ENCODE results near the gene ATP1A4.

The ATP1A4 gene

DNA sequence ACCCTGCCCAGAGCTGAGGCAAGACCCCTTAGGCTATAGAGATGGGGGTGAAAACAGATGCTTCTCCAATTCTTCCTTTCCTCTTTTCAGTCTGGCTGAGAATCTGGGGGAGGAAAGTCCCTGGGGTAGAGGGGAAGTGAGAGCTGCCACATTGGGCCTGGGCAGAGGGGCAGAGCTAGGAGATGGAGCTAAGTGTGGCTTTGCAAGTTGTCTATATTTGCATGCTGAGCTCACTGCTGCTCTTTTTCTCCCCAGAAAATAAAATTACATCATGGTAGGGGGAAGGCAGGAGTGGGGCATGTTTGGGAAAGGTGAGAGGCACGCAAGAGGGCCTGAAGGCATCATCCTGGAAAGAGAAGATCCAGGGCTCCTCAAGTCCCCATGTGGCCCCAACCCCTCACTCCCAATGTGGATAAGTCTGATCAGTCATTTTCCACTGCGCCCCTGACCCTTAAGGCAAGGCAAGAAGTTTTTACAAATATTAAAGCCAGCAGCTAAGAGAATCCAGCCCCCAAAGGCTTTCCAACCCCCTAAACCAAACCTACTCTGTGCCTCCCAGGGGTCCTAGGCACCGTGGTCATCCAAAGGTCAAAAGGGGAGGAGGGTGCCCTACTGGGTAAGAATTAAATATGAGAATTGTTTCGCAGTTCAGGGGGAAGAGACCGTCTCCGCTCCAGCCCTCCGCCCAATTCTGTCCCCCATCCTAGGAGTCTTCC, 53.3 kb downstream of the ATP1A4 start:
- Histone ChIP-seq H3K4me1 (ENCODE audit: control insufficient read depth, insufficient read depth, low read length) (peaks cover 8% of the 10 kb centered on the region; the same call in 1 of the 2 replicates), H3K9me3 (ENCODE audit: control insufficient read depth, insufficient read depth, low read length) (no peaks in the 10 kb centered on the region), H3K4me3 (ENCODE audit: low read length) (peak overlapping the region; percentile 20; the same call in 1 of the 2 replicates), H3K36me3 (ENCODE audit: control insufficient read depth, insufficient read depth, low read length) (no peaks in the 10 kb centered on the region), H3K27ac (ENCODE audit: low read length) (no peak overlapping the region), H3K27me3 (ENCODE audit: control insufficient read depth, insufficient read depth, low read length) (no peaks in the 10 kb centered on the region)
- no peak for DNase-seq (ENCODE audit: low read depth, low spot score)
- WGBS (ENCODE audit: insufficient coverage, insufficient read length), result no CpG with 5 or more reads among the region's 7 CpGs

DNA sequence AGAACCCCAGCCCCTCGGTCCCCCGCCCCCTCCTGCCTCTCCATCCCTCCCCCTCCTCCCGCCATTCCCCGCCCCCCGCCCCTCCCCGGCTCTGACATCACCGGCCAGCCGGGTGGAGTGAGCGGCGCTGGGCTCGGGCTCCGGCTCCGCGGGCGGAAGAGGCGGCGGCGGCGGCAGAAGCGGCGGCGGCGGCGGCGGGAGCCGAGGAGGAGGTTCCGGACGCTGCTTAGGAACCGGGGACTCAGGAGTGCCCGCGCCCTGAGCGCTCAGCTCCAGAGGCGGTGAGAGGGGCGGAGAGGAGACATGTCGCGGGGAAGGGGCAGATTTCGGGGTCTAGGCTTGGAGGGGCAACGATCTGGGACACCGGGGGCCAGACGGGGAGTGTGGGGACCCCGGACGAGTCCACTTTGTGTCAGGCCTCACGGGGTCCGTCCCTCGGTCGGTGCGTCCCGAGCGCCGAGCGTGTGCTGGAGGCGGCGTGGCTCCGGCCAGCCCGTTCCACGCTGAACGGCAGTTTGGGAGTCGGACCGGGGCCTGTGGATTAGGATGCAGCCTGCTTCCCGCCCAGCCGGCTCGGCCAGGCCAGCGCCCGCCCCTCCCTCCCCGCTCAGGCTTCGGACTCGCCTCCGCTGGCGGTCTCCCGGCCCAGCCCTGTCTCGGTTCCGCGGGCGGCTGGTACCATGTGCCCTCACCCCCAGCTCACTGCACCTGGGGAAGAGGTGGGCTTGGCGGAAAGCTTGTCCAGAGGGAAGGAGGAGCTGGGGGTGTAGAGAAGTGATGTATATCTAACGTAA, 54.0 kb downstream of the ATP1A4 start, which contains the start of gene PEA15:
Gene PEA15 (plus strand): TSS at position 143 of the 794 bp plus-strand sequence. CDS start 6,161 bp downstream, outside the sequence.
- Histone ChIP-seq H3K36me3 (ENCODE audit: control insufficient read depth, insufficient read depth, low read length) (no peaks in the 10 kb centered on the region), H3K27ac (ENCODE audit: low read length) (no peak within 1 kb of the TSS), H3K4me1 (ENCODE audit: control insufficient read depth, insufficient read depth, low read length) (peaks cover 10% of the 10 kb centered on the region), H3K4me3 (ENCODE audit: low read length) (peak within 1 kb of the TSS; percentile 76), H3K9me3 (ENCODE audit: control insufficient read depth, insufficient read depth, low read length) (no peaks in the 10 kb centered on the region), H3K27me3 (ENCODE audit: control insufficient read depth, insufficient read depth, low read length) (no peaks in the 10 kb centered on the region)
- no peak for DNase-seq (ENCODE audit: low read depth, low spot score)
- WGBS (ENCODE audit: insufficient coverage, insufficient read length), result no CpG with 5 or more reads among the region's 76 CpGs

DNA sequence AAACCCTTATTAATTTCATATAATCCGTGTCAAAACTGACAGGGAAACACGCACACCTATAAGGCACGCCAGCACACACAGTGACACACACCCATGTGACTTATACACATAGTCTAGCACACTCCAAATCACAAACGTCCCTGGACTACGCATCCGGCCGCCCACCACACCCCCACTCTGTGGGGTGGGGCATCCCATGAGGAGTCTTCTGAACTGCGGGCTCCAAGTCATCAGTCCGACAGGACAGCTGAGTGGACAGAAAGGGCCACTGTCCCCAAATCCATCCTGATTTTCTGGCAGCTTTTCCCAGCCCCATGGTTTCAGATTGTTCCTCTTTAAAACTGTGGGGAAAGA, 54.6 kb downstream of the ATP1A4 start:
- H3K4me3 ChIP-seq (ENCODE audit: low read length), result peak overlapping the region; percentile 76; the same call in 1 of the 2 replicates
- no peaks in the 10 kb centered on the region for H3K27me3 ChIP-seq (ENCODE audit: control insufficient read depth, insufficient read depth, low read length)
- H3K27ac ChIP-seq (ENCODE audit: low read length), result no peak overlapping the region
- no peaks in the 10 kb centered on the region for H3K36me3 ChIP-seq (ENCODE audit: control insufficient read depth, insufficient read depth, low read length)
- no peak for DNase-seq (ENCODE audit: low read depth, low spot score)
- no peaks in the 10 kb centered on the region for H3K9me3 ChIP-seq (ENCODE audit: control insufficient read depth, insufficient read depth, low read length)
- peaks cover 10% of the 10 kb centered on the region for H3K4me1 ChIP-seq (ENCODE audit: control insufficient read depth, insufficient read depth, low read length)
- WGBS (ENCODE audit: insufficient coverage, insufficient read length), result no CpG with 5 or more reads among the region's 9 CpGs

DNA sequence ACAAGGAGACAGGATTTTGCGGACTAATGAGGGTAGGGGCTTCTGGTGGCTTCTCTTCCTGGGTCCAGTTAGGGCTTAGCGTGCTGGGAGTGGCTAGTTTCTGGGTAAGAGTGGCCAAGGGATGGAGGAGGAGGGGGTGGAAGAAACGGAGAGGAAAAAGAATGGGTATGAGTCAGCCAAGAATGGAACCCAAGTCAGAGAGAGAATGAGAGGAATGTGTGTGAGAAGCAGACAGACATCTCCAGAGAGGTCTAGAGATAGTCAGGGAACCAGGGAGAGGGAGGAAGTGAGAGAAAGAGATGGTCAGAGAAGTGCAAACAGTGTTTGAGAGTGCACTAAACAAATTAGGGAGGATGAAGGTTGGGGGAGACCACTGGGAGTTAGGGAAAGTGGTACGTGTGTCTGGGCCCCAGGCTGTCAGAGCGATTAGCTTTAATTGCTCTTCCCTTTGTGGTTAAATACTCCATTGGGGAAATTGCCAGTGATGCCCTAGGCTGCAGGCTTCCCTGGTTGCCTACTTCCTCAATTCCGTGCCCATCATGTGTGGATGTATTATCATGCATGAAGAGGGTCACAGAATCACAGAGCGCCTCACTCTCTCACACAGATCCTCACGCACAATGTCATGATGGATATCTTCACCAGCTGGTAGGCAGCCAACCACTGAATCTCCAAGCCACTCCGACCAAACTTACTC, 55.2 kb downstream of the ATP1A4 start:
- no peaks in the 10 kb centered on the region for H3K9me3 ChIP-seq (ENCODE audit: control insufficient read depth, insufficient read depth, low read length)
- peaks cover 10% of the 10 kb centered on the region for H3K4me1 ChIP-seq (ENCODE audit: control insufficient read depth, insufficient read depth, low read length)
- peak; percentile 22 for DNase-seq (ENCODE audit: low read depth, low spot score)
- H3K27ac ChIP-seq (ENCODE audit: low read length), result no peak overlapping the region
- H3K4me3 ChIP-seq (ENCODE audit: low read length), result no peak overlapping the region
- no peaks in the 10 kb centered on the region for H3K27me3 ChIP-seq (ENCODE audit: control insufficient read depth, insufficient read depth, low read length)
- H3K36me3 ChIP-seq (ENCODE audit: control insufficient read depth, insufficient read depth, low read length), result no peaks in the 10 kb centered on the region
- WGBS (ENCODE audit: insufficient coverage, insufficient read length), result no CpG with 5 or more reads among the region's 9 CpGs

DNA sequence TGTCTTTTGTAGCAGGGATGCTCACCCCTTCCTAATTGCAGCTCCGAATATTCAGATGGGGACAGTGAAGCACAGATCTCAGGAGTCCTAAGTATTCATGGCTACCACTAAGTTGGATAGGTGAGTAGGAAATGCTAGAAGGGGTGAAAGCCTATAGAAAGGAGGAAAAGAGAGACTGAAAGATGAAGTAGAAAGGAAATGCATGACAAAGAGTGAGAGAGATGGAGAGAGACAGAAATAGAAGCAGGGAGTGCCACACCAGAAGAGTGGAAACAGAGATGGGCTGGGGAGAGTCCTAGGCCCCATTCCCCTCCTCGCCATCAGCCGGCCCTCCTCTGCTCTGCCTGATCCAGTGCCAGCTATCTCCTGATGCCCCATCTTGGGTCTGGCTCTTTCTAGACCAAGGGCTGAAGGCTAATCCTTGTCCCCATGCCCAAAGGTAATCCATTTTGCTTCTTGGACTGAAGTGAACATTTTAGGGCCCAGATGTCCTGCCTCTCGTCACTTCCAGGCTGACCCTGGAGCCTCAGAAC, 55.8 kb downstream of the ATP1A4 start:
- no peak overlapping the region for H3K27ac ChIP-seq (ENCODE audit: low read length)
- H3K27me3 ChIP-seq (ENCODE audit: control insufficient read depth, insufficient read depth, low read length), result no peaks in the 10 kb centered on the region
- DNase-seq (ENCODE audit: low read depth, low spot score), result no peak
- WGBS (ENCODE audit: insufficient coverage, insufficient read length), result no CpG with 5 or more reads among the region's 4 CpGs
- peaks cover 10% of the 10 kb centered on the region for H3K4me1 ChIP-seq (ENCODE audit: control insufficient read depth, insufficient read depth, low read length)
- H3K36me3 ChIP-seq (ENCODE audit: control insufficient read depth, insufficient read depth, low read length), result no peaks in the 10 kb centered on the region
- H3K9me3 ChIP-seq (ENCODE audit: control insufficient read depth, insufficient read depth, low read length), result no peaks in the 10 kb centered on the region
- no peak overlapping the region for H3K4me3 ChIP-seq (ENCODE audit: low read length)

DNA sequence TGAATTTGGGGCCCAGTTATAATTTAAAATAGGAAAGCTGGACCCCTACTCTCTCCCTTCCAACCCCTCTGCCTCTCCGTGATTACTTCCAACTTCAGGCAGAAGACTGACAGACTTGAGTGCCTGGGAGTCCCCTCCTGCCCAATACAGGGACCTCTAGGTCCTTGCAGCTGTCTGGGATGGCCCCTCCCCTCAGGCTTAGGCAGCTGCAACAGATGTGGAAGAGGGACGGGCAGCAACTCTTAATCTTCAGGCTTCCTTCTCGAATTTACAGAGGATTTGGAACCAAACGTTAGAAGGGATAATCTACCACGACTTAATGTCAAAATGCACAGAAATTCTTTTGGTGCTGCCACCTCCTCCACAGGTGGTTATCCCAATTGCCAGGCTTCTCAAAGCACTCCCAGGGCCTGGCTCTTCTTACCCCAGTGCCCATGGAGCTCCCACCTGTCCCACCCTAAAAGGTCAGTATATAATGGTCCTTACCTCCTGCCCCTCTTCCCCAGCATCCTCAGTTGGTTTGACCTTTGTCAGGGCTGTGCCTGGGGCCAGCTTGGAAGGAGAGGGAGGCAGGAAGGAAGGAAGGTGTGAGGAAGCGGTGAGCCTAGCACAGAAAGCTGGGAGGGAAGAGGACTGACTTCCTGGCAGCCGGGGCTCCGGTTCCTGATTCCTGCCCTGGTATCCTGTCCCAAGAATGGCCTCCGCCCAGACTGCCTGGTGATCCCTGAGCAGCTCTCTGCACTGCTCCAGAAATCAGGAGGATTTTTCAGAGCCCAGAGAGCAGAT, 56.6 kb downstream of the ATP1A4 start:
- Histone ChIP-seq H3K36me3 (ENCODE audit: control insufficient read depth, insufficient read depth, low read length) (peaks cover 2% of the 10 kb centered on the region), H3K4me1 (ENCODE audit: control insufficient read depth, insufficient read depth, low read length) (peaks cover 10% of the 10 kb centered on the region), H3K4me3 (ENCODE audit: low read length) (no peak overlapping the region), H3K27me3 (ENCODE audit: control insufficient read depth, insufficient read depth, low read length) (no peaks in the 10 kb centered on the region), H3K9me3 (ENCODE audit: control insufficient read depth, insufficient read depth, low read length) (no peaks in the 10 kb centered on the region), H3K27ac (ENCODE audit: low read length) (no peak overlapping the region)
- no CpG with 5 or more reads among the region's 9 CpGs for WGBS (ENCODE audit: insufficient coverage, insufficient read length)
- DNase-seq (ENCODE audit: low read depth, low spot score), result no peak

DNA sequence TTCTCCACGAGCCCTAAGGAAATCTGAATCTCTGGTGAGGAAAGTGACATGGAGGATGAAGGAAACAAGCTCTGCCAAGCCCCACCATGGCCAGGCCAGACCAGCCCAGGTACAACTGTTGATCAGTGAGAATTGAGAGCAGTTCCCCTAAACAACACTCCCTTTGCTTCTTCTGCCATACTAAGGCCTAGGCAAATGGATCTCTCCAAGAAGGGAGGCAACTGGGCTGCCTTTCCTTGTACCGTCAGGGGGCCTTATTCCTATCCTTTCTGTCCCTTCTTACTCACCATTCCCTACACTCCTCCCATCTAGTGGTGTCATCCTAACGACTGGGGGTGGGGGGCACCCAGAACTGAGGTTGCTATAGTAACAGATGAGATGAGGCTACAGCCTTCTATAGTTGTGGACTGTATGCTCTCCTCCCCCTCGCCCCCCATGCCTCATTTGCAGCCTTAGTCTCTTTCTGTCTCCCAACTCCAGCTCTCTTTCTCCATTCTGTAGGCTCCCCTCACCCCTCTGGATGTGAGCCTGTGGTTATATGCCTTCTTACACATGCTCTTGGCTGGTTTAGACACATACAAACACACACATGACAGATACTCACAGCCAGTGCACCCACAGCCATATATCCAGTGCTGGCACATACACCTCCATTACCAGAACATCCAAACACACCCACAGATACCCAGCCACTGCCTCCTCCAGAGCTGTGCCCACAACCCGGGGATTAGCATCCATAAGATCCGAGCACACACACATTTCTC, 57.3 kb downstream of the ATP1A4 start:
- Histone ChIP-seq H3K4me3 (ENCODE audit: low read length) (no peak overlapping the region), H3K4me1 (ENCODE audit: control insufficient read depth, insufficient read depth, low read length) (peaks cover 10% of the 10 kb centered on the region), H3K36me3 (ENCODE audit: control insufficient read depth, insufficient read depth, low read length) (peaks cover 8% of the 10 kb centered on the region), H3K9me3 (ENCODE audit: control insufficient read depth, insufficient read depth, low read length) (no peaks in the 10 kb centered on the region), H3K27me3 (ENCODE audit: control insufficient read depth, insufficient read depth, low read length) (no peaks in the 10 kb centered on the region), H3K27ac (ENCODE audit: low read length) (no peak overlapping the region)
- WGBS (ENCODE audit: insufficient coverage, insufficient read length), result no CpG with 5 or more reads among the region's 6 CpGs
- DNase-seq (ENCODE audit: low read depth, low spot score), result no peak

DNA sequence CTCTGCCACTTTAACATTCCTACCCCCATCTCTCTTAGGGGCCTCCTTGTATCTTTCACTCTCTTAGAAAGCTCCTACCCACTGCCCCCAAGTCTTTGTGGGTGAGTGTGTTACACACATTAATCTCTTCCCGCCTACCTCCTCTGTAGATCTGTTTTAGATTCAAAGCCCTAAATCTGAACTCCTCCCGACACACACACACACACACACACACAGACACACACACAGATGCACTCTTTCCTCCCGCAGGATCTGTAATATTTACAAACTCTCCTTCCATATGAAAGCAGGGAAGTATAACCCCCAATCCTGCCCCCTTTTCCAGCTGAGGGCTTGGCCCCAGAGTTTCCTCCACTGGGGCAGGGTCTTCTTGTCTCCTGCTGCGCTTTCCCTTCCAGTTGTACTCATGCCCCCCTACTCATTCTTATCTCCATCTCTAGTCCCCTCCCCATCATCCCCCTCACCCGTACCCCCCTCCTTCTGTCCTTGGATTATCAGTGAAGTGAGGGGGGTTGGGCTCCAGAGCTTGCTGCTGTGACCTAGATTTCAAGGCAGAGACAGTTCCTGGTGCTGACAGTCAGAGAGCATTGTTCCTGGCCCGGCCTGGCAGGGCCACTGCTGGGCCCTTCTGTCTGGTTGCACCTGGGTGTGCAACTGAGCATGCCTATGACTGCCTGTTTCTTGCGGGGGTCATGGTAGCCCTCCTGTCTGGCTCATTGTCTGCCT, 58.1 kb downstream of the ATP1A4 start:
- H3K36me3 ChIP-seq (ENCODE audit: control insufficient read depth, insufficient read depth, low read length), result peaks cover 14% of the 10 kb centered on the region
- H3K27ac ChIP-seq (ENCODE audit: low read length), result no peak overlapping the region
- no CpG with 5 or more reads among the region's 7 CpGs for WGBS (ENCODE audit: insufficient coverage, insufficient read length)

DNA sequence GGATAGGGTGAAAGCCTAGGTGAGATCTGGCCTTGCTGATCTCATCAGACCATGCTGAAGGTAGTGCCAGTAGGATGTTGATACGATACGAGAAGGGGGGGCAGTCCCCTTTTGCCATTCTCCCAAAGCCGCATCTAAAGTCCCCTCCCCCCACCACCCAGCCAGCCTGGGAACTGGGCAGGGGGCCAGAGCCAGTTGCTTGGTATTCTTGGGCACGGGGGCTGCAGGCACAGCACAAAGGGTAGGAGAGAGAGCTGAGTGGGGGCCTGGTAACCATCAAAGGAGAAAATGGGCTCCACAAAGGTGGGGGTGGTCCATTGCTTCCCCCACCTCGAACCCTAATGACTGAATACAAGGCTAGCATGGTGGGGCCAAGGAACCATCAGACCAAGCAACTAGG, 59.2 kb downstream of the ATP1A4 start:
- H3K9me3 ChIP-seq (ENCODE audit: control insufficient read depth, insufficient read depth, low read length), result no peaks in the 10 kb centered on the region
- DNase-seq (ENCODE audit: low read depth, low spot score), result no peak
- no peak overlapping the region for H3K27ac ChIP-seq (ENCODE audit: low read length)
- peaks cover 14% of the 10 kb centered on the region for H3K36me3 ChIP-seq (ENCODE audit: control insufficient read depth, insufficient read depth, low read length)
- WGBS (ENCODE audit: insufficient coverage, insufficient read length), result no CpG with 5 or more reads among the region's 5 CpGs
- no peak overlapping the region for H3K4me3 ChIP-seq (ENCODE audit: low read length)
- no peaks in the 10 kb centered on the region for H3K27me3 ChIP-seq (ENCODE audit: control insufficient read depth, insufficient read depth, low read length)
- H3K4me1 ChIP-seq (ENCODE audit: control insufficient read depth, insufficient read depth, low read length), result peaks cover 8% of the 10 kb centered on the region

More for the DNA sequence above, 58.1 kb downstream of the ATP1A4 start:
- Histone ChIP-seq H3K27me3 (ENCODE audit: control insufficient read depth, insufficient read depth, low read length) (no peaks in the 10 kb centered on the region), H3K9me3 (ENCODE audit: control insufficient read depth, insufficient read depth, low read length) (no peaks in the 10 kb centered on the region), H3K4me1 (ENCODE audit: control insufficient read depth, insufficient read depth, low read length) (peaks cover 10% of the 10 kb centered on the region), H3K4me3 (ENCODE audit: low read length) (no peak overlapping the region)
- no peak for DNase-seq (ENCODE audit: low read depth, low spot score)
